GM21528 (cell line): ENCODE data around the gene ZBTB16.

Experiments used
- ATAC-seq: cut with Tn5 transposase; IDR thresholded peaks from one replicate; pipeline ENCODE4 v1.9.1; 2021; ENCODE audit warnings: mild to moderate bottlenecking, moderate library complexity; ENCODE audit not compliant: unreplicated experiment, low FRiP score

The ZBTB16 gene

GRCh38 chr11:114250993-114251814 lies 191.7 kb downstream of the ZBTB16 start:
- no peak for ATAC-seq

GRCh38 chr11:114251815-114252337 lies 192.4 kb downstream of the ZBTB16 start:
- ATAC-seq: no peak

GRCh38 chr11:114252767-114253166 lies 193.3 kb downstream of the ZBTB16 start:
- no peak for ATAC-seq

GRCh38 chr11:114253771-114254170 lies 194.3 kb downstream of the ZBTB16 start:
- ATAC-seq: no peak

- no peak for ATAC-seq
Measured at GRCh38 chr11:114254571-114255146, 195.1 kb downstream of the ZBTB16 start.

- ATAC-seq: no peak
Measured at GRCh38 chr11:114255289-114255688, 195.8 kb downstream of the ZBTB16 start.

GRCh38 chr11:114256176-114256966 lies 196.9 kb downstream of the ZBTB16 start:
- no peak for ATAC-seq

- ATAC-seq: no peak
Measured at GRCh38 chr11:114256967-114257286, 197.4 kb downstream of the ZBTB16 start.

- no peak for ATAC-seq
Measured at GRCh38 chr11:114257621-114258558, 198.4 kb downstream of the ZBTB16 start.

GRCh38 chr11:114258696-114259095 lies 199.2 kb downstream of the ZBTB16 start:
- ATAC-seq: no peak

GRCh38 chr11:114259124-114259526 lies 199.6 kb downstream of the ZBTB16 start:
- no peak for ATAC-seq

GRCh38 chr11:114259551-114259983 lies 200.1 kb downstream of the ZBTB16 start:
- no peak for ATAC-seq

- no peak for ATAC-seq
Measured at GRCh38 chr11:114260077-114260476, 200.6 kb downstream of the ZBTB16 start.

- ATAC-seq: no peak
Measured at GRCh38 chr11:114260483-114260882, 201.0 kb downstream of the ZBTB16 start.

- ATAC-seq: no peak
Measured at GRCh38 chr11:114261791-114262190, 202.3 kb downstream of the ZBTB16 start.

GRCh38 chr11:114262681-114263512 lies 203.4 kb downstream of the ZBTB16 start:
- no peak for ATAC-seq

- no peak for ATAC-seq
Measured at GRCh38 chr11:114263513-114264170, 204.1 kb downstream of the ZBTB16 start.

- no peak for ATAC-seq
Measured at GRCh38 chr11:114264381-114264780, 204.9 kb downstream of the ZBTB16 start.
